H9 (cell line): ENCODE measurements around the gene ADISSP. TPM values are rescaled to one million over a fixed set of nuclear protein-coding genes. Genes with fewer than 3 reads are reported as not detected.

Experiments used
- DNase-seq: peaks from one replicate; pipeline ENCODE4 v3.0.0-alpha.2; 2017
- H2AFZ ChIP-seq: one replicate; pipeline ENCODE4 v1.6.1; 2013; ENCODE audit warnings: mild to moderate bottlenecking, low read length, control low read depth, moderate library complexity
- H2AK5ac ChIP-seq: 2 replicates; pipeline ENCODE4 v1.6.1; 2013; ENCODE audit warnings: low read length, control low read depth, mixed read lengths; ENCODE audit not compliant: insufficient read length
- H2BK120ac ChIP-seq: one replicate; pipeline ENCODE4 v1.6.1; 2013; ENCODE audit warnings: low read depth, mild to moderate bottlenecking, low read length, control low read depth, inconsistent platforms; ENCODE audit not compliant: poor library complexity, severe bottlenecking
- H2BK12ac ChIP-seq: 2 replicates; pipeline ENCODE4 v1.6.1; 2013; ENCODE audit warnings: low read length, control low read depth, mixed read lengths, low read depth; ENCODE audit not compliant: insufficient read length
- H2BK15ac ChIP-seq: 2 replicates; pipeline ENCODE4 v1.6.1; 2013; ENCODE audit warnings: low read depth, low read length, control low read depth
- H2BK20ac ChIP-seq: one replicate; pipeline ENCODE4 v1.6.1; 2013; ENCODE audit warnings: low read depth, mild to moderate bottlenecking, low read length, control low read depth, inconsistent platforms; ENCODE audit not compliant: poor library complexity, severe bottlenecking
- H2BK5ac ChIP-seq: 2 replicates; pipeline ENCODE4 v1.6.1; 2013; ENCODE audit warnings: low read length, control low read depth, mixed read lengths; ENCODE audit not compliant: insufficient read length
- H3K14ac ChIP-seq: 2 replicates; pipeline ENCODE4 v1.6.1; 2013; ENCODE audit warnings: low read length, control low read depth; ENCODE audit not compliant: insufficient read depth
- H3K18ac ChIP-seq: 2 replicates; pipeline ENCODE4 v1.6.1; 2013; ENCODE audit warnings: low read depth, mild to moderate bottlenecking, mixed read lengths, low read length, control low read depth; ENCODE audit not compliant: insufficient read length
- H3K23ac ChIP-seq: 2 replicates; pipeline ENCODE4 v1.6.1; 2013; ENCODE audit warnings: low read length, control low read depth, mixed read lengths, low read depth; ENCODE audit not compliant: insufficient read length
- H3K23me2 ChIP-seq: 2 replicates; pipeline ENCODE4 v1.6.1; 2013; ENCODE audit warnings: low read depth, mild to moderate bottlenecking, mixed read lengths, low read length, control low read depth; ENCODE audit not compliant: insufficient read length, poor library complexity, severe bottlenecking
- H3K27ac ChIP-seq: 2 replicates; pipeline ENCODE4 v1.5.1; 2013; ENCODE audit warnings: low read length, control low read depth, mixed read lengths, low read depth; ENCODE audit not compliant: insufficient read length
- H3K27me3 ChIP-seq: 2 replicates; pipeline ENCODE4 v1.6.1; 2013; ENCODE audit warnings: low read length, control low read depth, inconsistent platforms; ENCODE audit not compliant: insufficient read depth
- H3K4ac ChIP-seq: 2 replicates; pipeline ENCODE4 v1.6.1; 2013; ENCODE audit warnings: low read depth, mild to moderate bottlenecking, control low read depth, inconsistent platforms, low read length, moderate library complexity
- H3K4me1 ChIP-seq: 2 replicates; pipeline ENCODE4 v1.6.1; 2013; ENCODE audit warnings: low read length, control low read depth, inconsistent platforms; ENCODE audit not compliant: insufficient read depth
- H3K4me2 ChIP-seq: 2 replicates; pipeline ENCODE4 v1.6.1; 2013; ENCODE audit warnings: low read length, control low read depth, mixed read lengths; ENCODE audit not compliant: insufficient read length, insufficient read depth
- H3K56ac ChIP-seq: 2 replicates; pipeline ENCODE4 v1.6.1; 2013; ENCODE audit warnings: low read depth, mild to moderate bottlenecking, mixed read lengths, low read length, control low read depth; ENCODE audit not compliant: insufficient read length
- H3K79me1 ChIP-seq: 2 replicates; pipeline ENCODE4 v1.6.1; 2013; ENCODE audit warnings: low read depth, mild to moderate bottlenecking, moderate library complexity, low read length, control low read depth, inconsistent platforms; ENCODE audit not compliant: insufficient read depth, poor library complexity, severe bottlenecking
- H3K79me2 ChIP-seq: 2 replicates; pipeline ENCODE4 v1.6.1; 2013; ENCODE audit warnings: low read length, control low read depth, inconsistent platforms; ENCODE audit not compliant: insufficient read depth
- H3K9ac ChIP-seq: 2 replicates; pipeline ENCODE4 v1.6.1; 2013; ENCODE audit warnings: low read length, control low read depth, mixed read lengths; ENCODE audit not compliant: insufficient read length; ENCODE audit errors: extremely low read depth
- H3K9me3 ChIP-seq: one replicate; pipeline ENCODE4 v1.6.1; 2013; ENCODE audit warnings: low read depth, low read length, inconsistent platforms; ENCODE audit not compliant: control insufficient read depth
- H3T11ph ChIP-seq: one replicate; pipeline ENCODE4 v1.6.1; 2013; ENCODE audit warnings: mild to moderate bottlenecking, low read length, control low read depth, inconsistent platforms
- H4K20me1 ChIP-seq: one replicate; pipeline ENCODE4 v1.6.1; 2013; ENCODE audit not compliant: control insufficient read depth, insufficient read length, insufficient read depth
- H4K5ac ChIP-seq: 2 replicates; pipeline ENCODE4 v1.6.1; 2013; ENCODE audit warnings: low read depth, mild to moderate bottlenecking, mixed read lengths, low read length, control low read depth; ENCODE audit not compliant: insufficient read length
- H4K8ac ChIP-seq: replicated peaks from 2 replicates; pipeline ENCODE4 v1.6.1; 2013; ENCODE audit warnings: low read length, control low read depth, mixed read lengths, low read depth; ENCODE audit not compliant: insufficient read length
- H4K91ac ChIP-seq: 2 replicates; pipeline ENCODE4 v1.6.1; 2013; ENCODE audit warnings: low read depth, mild to moderate bottlenecking, moderate library complexity, mixed read lengths, low read length, control low read depth; ENCODE audit not compliant: insufficient read length
- H3K27ac Mint-ChIP-seq, 3 experiments: 2 replicates in 2 of 3; 3 replicates in 1 of 3; pipeline ENCODE4 v1.8.0; 2020 to 2021; ENCODE audit warnings: mixed read lengths in 3 of 3, mild to moderate bottlenecking in 1 of 3, moderate library complexity in 1 of 3
- H3K27me3 Mint-ChIP-seq: 2 replicates; pipeline ENCODE4 v1.8.0; 2021; ENCODE audit warnings: low read depth, mild to moderate bottlenecking, moderate library complexity, mixed read lengths
- H3K36me3 Mint-ChIP-seq, 3 experiments: 2 replicates in 2 of 3; 3 replicates in 1 of 3; pipeline ENCODE4 v1.8.0; 2020 to 2021; ENCODE audit warnings: low read depth in 3 of 3, mixed read lengths in 3 of 3; ENCODE audit not compliant: insufficient read depth in 1 of 3
- H3K4me1 Mint-ChIP-seq, 2 experiments: 2 replicates each; pipeline ENCODE4 v1.8.0; 2020; ENCODE audit warnings: mixed read lengths in 2 of 2
- H3K4me3 Mint-ChIP-seq, 2 experiments: 2 replicates in 1 of 2; 3 replicates in 1 of 2; pipeline ENCODE4 v1.8.0; 2020 to 2021; ENCODE audit warnings: mild to moderate bottlenecking in 2 of 2, mixed read lengths in 2 of 2, moderate library complexity in 1 of 2
- H3K9me3 Mint-ChIP-seq, 2 experiments: 2 replicates in 1 of 2; 3 replicates in 1 of 2; pipeline ENCODE4 v1.8.0; 2020; ENCODE audit warnings: mild to moderate bottlenecking in 2 of 2, mixed read lengths in 2 of 2, moderate library complexity in 1 of 2
- WGBS: extraction: QIAGEN DNeasy Blood & Tissue Kit; methylation state at CpG from one replicate; pipeline ENCODE4 v1.1.7; 2013; ENCODE audit warnings: missing lambda C conversion rate, low lambda C conversion rate, mixed read lengths; ENCODE audit not compliant: insufficient read length; ENCODE audit errors: extremely low coverage; 5-methylcytosine and 5-hydroxymethylcytosine counted together
- total RNA-seq: library from RNA; stranded (reverse); gene quantifications from 2 replicates; pipeline ENCODE4 v1.2.1, GENCODE V29; 2021
- TF ChIP-seq, protein P1 (sequence below): fragments of 200-600 bp; sonication (generic); conservative IDR thresholded peaks from 3 replicates; pipeline ENCODE4 v1.8.0; 2021; ENCODE audit warnings: antibody characterized with exemption, mild to moderate bottlenecking

The ADISSP gene
- total RNA-seq, 1 experiment from 2014 or later, result 80.9 TPM

DNA sequence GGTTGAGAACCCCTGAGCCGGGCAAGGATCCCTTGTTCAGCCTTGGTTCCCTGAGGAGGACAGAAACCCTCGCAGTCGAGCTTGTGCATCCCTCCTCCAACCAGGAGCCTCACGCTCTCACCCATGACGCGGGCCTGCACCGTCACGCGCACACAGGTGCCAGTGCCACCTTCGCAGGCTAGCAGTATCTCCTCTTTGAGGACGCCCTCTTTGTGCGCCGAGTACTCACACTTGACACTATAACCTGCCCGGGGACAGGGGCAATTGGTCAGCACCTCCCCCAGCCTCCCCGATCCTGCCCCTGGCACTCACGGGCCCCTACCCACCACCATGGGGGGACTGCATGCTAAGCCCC is 13.3 kb downstream of the ADISSP start:
- peaks cover 19% of the 10 kb centered on the region for H3K23me2 ChIP-seq
- no CpG with 5 or more reads among the region's 16 CpGs for WGBS
- no peak overlapping the region for H2AFZ ChIP-seq
- TF ChIP-seq, protein P1, sequence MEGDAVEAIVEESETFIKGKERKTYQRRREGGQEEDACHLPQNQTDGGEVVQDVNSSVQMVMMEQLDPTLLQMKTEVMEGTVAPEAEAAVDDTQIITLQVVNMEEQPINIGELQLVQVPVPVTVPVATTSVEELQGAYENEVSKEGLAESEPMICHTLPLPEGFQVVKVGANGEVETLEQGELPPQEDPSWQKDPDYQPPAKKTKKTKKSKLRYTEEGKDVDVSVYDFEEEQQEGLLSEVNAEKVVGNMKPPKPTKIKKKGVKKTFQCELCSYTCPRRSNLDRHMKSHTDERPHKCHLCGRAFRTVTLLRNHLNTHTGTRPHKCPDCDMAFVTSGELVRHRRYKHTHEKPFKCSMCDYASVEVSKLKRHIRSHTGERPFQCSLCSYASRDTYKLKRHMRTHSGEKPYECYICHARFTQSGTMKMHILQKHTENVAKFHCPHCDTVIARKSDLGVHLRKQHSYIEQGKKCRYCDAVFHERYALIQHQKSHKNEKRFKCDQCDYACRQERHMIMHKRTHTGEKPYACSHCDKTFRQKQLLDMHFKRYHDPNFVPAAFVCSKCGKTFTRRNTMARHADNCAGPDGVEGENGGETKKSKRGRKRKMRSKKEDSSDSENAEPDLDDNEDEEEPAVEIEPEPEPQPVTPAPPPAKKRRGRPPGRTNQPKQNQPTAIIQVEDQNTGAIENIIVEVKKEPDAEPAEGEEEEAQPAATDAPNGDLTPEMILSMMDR, result no peak
- H4K5ac ChIP-seq, result no peak overlapping the region
- H3K56ac ChIP-seq, result no peak overlapping the region
- no peak overlapping the region for H4K8ac ChIP-seq
- Mint-ChIP-seq H3K4me1 (peaks cover 7 to 14% of the 10 kb centered on the region in 2 experiments; a peak in 3 of 4 replicates), H3K9me3 (no peaks in the 10 kb centered on the region), H3K27me3 (peaks cover 24% of the 10 kb centered on the region), H3K4me3 (no peak overlapping the region), H3K36me3 (peaks cover 21 to 33% (median 29%) of the 10 kb centered on the region in 3 experiments; a peak in 6 of 7 replicates), H3K27ac (no peak overlapping the region)
- peaks cover 13% of the 10 kb centered on the region for H3K27me3 ChIP-seq
- H2BK5ac ChIP-seq, result no peak overlapping the region
- H3K27ac ChIP-seq, result no peak overlapping the region
- H2BK15ac ChIP-seq, result no peak overlapping the region
- H2AK5ac ChIP-seq, result no peak overlapping the region
- no peak overlapping the region for H3K4me2 ChIP-seq
- H3K4ac ChIP-seq, result no peak overlapping the region
- H3K9me3 ChIP-seq, result no peaks in the 10 kb centered on the region
- DNase-seq, result no peak
- H3K79me2 ChIP-seq, result no peaks in the 10 kb centered on the region
- H3K4me1 ChIP-seq, result peaks cover 2% of the 10 kb centered on the region; the same call in 1 of the 2 replicates
- H2BK12ac ChIP-seq, result no peak overlapping the region
- no peak overlapping the region for H3K9ac ChIP-seq
- H3K23ac ChIP-seq, result no peak overlapping the region
- H4K20me1 ChIP-seq, result no peaks in the 10 kb centered on the region
- no peak overlapping the region for H3T11ph ChIP-seq
- H3K18ac ChIP-seq, result no peak overlapping the region
- no peak overlapping the region for H3K14ac ChIP-seq
- no peak overlapping the region for H2BK120ac ChIP-seq
- H3K79me1 ChIP-seq, result no peaks in the 10 kb centered on the region
- no peak overlapping the region for H2BK20ac ChIP-seq
- no peak overlapping the region for H4K91ac ChIP-seq
